DND-41 (cell line): ENCODE data around the gene DNAH10.
A peak's percentile ranks its signal among the peaks of the same experiment; 100 is the strongest.

ENCODE experiments used
- ATAC-seq: fragments of 200-7000 bp; cut with Tn5 transposase; 3 replicates; pipeline ENCODE4 v1.9.1; 2021; ENCODE audit warnings: low read depth; ENCODE audit not compliant: insufficient read depth
- DNase-seq: peaks from one replicate; pipeline ENCODE4 v3.0.0-alpha.2; 2020
- H2AFZ ChIP-seq: 2 replicates; pipeline ENCODE4 v1.6.0; 2012; ENCODE audit warnings: low read depth, low read length
- H3K27ac ChIP-seq: 2 replicates; pipeline ENCODE4 v1.5.1; 2012; ENCODE audit warnings: low read length, inconsistent platforms
- H3K27me3 ChIP-seq: fragments of 200-600 bp; sonication (generic); 2 replicates; pipeline ENCODE4 v1.6.0; 2012; ENCODE audit warnings: low read length, mild to moderate bottlenecking, inconsistent platforms; ENCODE audit not compliant: insufficient read depth, poor library complexity
- H3K36me3 ChIP-seq: 2 replicates; pipeline ENCODE4 v1.5.1; 2012; ENCODE audit warnings: low read length, inconsistent platforms; ENCODE audit not compliant: insufficient read depth
- H3K4me1 ChIP-seq: 2 replicates; pipeline ENCODE4 v1.5.1; 2012; ENCODE audit warnings: mild to moderate bottlenecking, low read length; ENCODE audit not compliant: insufficient read depth
- H3K4me2 ChIP-seq: 2 replicates; pipeline ENCODE4 v1.6.0; 2012; ENCODE audit warnings: mild to moderate bottlenecking, moderate library complexity, low read length, inconsistent platforms; ENCODE audit not compliant: insufficient read depth
- H3K4me3 ChIP-seq, 2 experiments: fragments of 200-600 bp in 1 of 2; shearing (Covaris generic) in 1 of 2; 2 replicates each; pipeline ENCODE4 v1.5.1; 2012 to 2016; ENCODE audit warnings: inconsistent platforms in 2 of 2, low read length in 2 of 2, mild to moderate bottlenecking in 2 of 2, low read depth in 1 of 2, moderate library complexity in 1 of 2
- H3K79me2 ChIP-seq: 2 replicates; pipeline ENCODE4 v1.6.0; 2012; ENCODE audit warnings: low read length, inconsistent platforms; ENCODE audit not compliant: insufficient read depth
- H3K9ac ChIP-seq: 2 replicates; pipeline ENCODE4 v1.6.0; 2012; ENCODE audit warnings: low read depth, mild to moderate bottlenecking, inconsistent platforms, low read length, moderate library complexity
- H3K9me3 ChIP-seq: 2 replicates; pipeline ENCODE4 v1.5.1; 2012; ENCODE audit warnings: low read length, moderate library complexity, mild to moderate bottlenecking, inconsistent platforms; ENCODE audit not compliant: insufficient read depth, severe bottlenecking
- H4K20me1 ChIP-seq: 2 replicates; pipeline ENCODE4 v1.6.0; 2012; ENCODE audit warnings: low read length; ENCODE audit not compliant: insufficient read depth
- CTCF ChIP-seq: IDR thresholded peaks from 2 replicates; pipeline ENCODE4 v1.5.1; 2012; ENCODE audit warnings: borderline replicate concordance, low read length, moderate library complexity, mild to moderate bottlenecking; ENCODE audit not compliant: poor library complexity, severe bottlenecking; ENCODE audit errors: extremely low read depth
- EZH2 ChIP-seq: IDR thresholded peaks from 3 replicates; pipeline ENCODE4 v1.6.1; 2012; ENCODE audit warnings: borderline replicate concordance, low read depth, mild to moderate bottlenecking, moderate library complexity, low read length, inconsistent platforms; ENCODE audit not compliant: severe bottlenecking

DNAH10 gene

GRCh38 chr12:123897221-123897620 is 135.1 kb downstream of the DNAH10 start:
- no peak overlapping the region for H3K9ac ChIP-seq
- H3K79me2 ChIP-seq, result no peaks in the 10 kb centered on the region
- ATAC-seq, result no peak
- TF ChIP-seq EZH2 (no peak), CTCF (no peak)
- no peak overlapping the region for H3K27ac ChIP-seq
- H3K27me3 ChIP-seq, result no peaks in the 10 kb centered on the region
- H3K9me3 ChIP-seq, result no peaks in the 10 kb centered on the region
- no peaks in the 10 kb centered on the region; the same call in 1 of the 2 replicates for H3K4me1 ChIP-seq
- no peak overlapping the region for H3K4me2 ChIP-seq
- no peak overlapping the region for H3K4me3 ChIP-seq
- DNase-seq, result no peak
- H4K20me1 ChIP-seq, result no peaks in the 10 kb centered on the region
- no peaks in the 10 kb centered on the region for H3K36me3 ChIP-seq
- H2AFZ ChIP-seq, result no peak overlapping the region

GRCh38 chr12:123898673-123899072 is 136.6 kb downstream of the DNAH10 start:
- no peaks in the 10 kb centered on the region for H3K36me3 ChIP-seq
- no peaks in the 10 kb centered on the region for H3K27me3 ChIP-seq
- no peak overlapping the region for H3K27ac ChIP-seq
- H3K79me2 ChIP-seq, result no peaks in the 10 kb centered on the region
- no peaks in the 10 kb centered on the region for H4K20me1 ChIP-seq
- no peak overlapping the region for H2AFZ ChIP-seq
- H3K4me3 ChIP-seq, result no peak overlapping the region
- no peaks in the 10 kb centered on the region for H3K9me3 ChIP-seq
- DNase-seq, result no peak
- no peaks in the 10 kb centered on the region; the same call in 1 of the 2 replicates for H3K4me1 ChIP-seq
- TF ChIP-seq EZH2, result no peak
- no peak for TF ChIP-seq CTCF
- no peak for ATAC-seq
- H3K4me2 ChIP-seq, result no peak overlapping the region
- H3K9ac ChIP-seq, result no peak overlapping the region

GRCh38 chr12:123899368-123899767 is 137.3 kb downstream of the DNAH10 start:
- no peaks in the 10 kb centered on the region for H3K79me2 ChIP-seq
- H3K4me3 ChIP-seq, result no peak overlapping the region
- no peak for DNase-seq
- TF ChIP-seq CTCF (no peak), EZH2 (no peak)
- no peak for ATAC-seq
- H3K9me3 ChIP-seq, result no peaks in the 10 kb centered on the region
- no peaks in the 10 kb centered on the region for H3K27me3 ChIP-seq
- no peak overlapping the region for H2AFZ ChIP-seq
- H3K4me1 ChIP-seq, result no peaks in the 10 kb centered on the region; the same call in 1 of the 2 replicates
- no peaks in the 10 kb centered on the region for H4K20me1 ChIP-seq
- no peak overlapping the region for H3K9ac ChIP-seq
- H3K27ac ChIP-seq, result no peak overlapping the region
- H3K4me2 ChIP-seq, result no peak overlapping the region
- H3K36me3 ChIP-seq, result no peaks in the 10 kb centered on the region

- H3K27ac ChIP-seq, result no peak overlapping the region
- no peak for TF ChIP-seq CTCF
- TF ChIP-seq EZH2, result no peak
- H3K9me3 ChIP-seq, result no peaks in the 10 kb centered on the region
- no peaks in the 10 kb centered on the region for H3K79me2 ChIP-seq
- no peak overlapping the region for H3K4me2 ChIP-seq
- H3K4me3 ChIP-seq, result no peak overlapping the region
- no peaks in the 10 kb centered on the region for H3K36me3 ChIP-seq
- ATAC-seq (peak; percentile 80), DNase-seq (peak; percentile 44)
- no peak overlapping the region for H2AFZ ChIP-seq
- H3K4me1 ChIP-seq, result no peaks in the 10 kb centered on the region; the same call in 1 of the 2 replicates
- no peak overlapping the region for H3K9ac ChIP-seq
- H3K27me3 ChIP-seq, result no peaks in the 10 kb centered on the region
- no peaks in the 10 kb centered on the region for H4K20me1 ChIP-seq
Measured at GRCh38 chr12:123900871-123901376, 138.8 kb downstream of the DNAH10 start.
